Measurements from ENCODE around the gene FSTL4. TPM values are rescaled to one million over a fixed set of nuclear protein-coding genes. Genes with fewer than 3 reads are reported as not detected.

FSTL4 gene
- total and polyA plus RNA-seq, 12 donors, result 0.01 to 0.42 (median 0.38) TPM; not detected in 6

DNA sequence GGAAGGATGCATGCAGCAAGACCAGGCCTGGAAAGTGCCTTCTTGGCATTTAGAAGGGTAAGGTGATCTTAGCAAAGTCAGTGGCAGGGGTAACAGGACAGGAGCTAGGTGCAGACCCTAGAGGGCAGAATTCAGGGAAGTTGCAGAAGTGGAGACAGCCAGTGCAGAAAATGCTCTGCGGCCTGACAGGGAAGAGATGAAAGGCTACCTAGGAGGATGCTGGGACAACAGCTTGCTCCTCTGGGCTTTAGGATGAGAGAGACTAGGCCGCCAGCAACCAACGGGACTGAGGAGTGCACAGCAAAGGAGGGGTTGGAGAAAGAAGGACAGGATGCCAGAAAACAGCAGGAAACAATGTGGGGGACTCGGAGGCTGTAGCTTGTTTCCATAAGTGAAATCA is 219.9 kb downstream of the FSTL4 start:
- H3K36me3 ChIP-seq, result no peaks in the 10 kb centered on the region
- WGBS, 2 donors, result 73 to 76% methylated on average over 4 of the region's 4 CpGs
- DNase-seq (no peak), ATAC-seq (no peak)
- H3K4me1 ChIP-seq, result no peaks in the 10 kb centered on the region
- no peak overlapping the region for H3K27ac ChIP-seq
- intact Hi-C loops (cut with DNase I), result no loop called here
- TF ChIP-seq, protein P1, sequence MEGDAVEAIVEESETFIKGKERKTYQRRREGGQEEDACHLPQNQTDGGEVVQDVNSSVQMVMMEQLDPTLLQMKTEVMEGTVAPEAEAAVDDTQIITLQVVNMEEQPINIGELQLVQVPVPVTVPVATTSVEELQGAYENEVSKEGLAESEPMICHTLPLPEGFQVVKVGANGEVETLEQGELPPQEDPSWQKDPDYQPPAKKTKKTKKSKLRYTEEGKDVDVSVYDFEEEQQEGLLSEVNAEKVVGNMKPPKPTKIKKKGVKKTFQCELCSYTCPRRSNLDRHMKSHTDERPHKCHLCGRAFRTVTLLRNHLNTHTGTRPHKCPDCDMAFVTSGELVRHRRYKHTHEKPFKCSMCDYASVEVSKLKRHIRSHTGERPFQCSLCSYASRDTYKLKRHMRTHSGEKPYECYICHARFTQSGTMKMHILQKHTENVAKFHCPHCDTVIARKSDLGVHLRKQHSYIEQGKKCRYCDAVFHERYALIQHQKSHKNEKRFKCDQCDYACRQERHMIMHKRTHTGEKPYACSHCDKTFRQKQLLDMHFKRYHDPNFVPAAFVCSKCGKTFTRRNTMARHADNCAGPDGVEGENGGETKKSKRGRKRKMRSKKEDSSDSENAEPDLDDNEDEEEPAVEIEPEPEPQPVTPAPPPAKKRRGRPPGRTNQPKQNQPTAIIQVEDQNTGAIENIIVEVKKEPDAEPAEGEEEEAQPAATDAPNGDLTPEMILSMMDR (IDR thresholded peaks at IDR 0.05), result no peak
- peaks cover 0 to 18% (median 6%) of the 10 kb centered on the region in 7 donors for H3K27me3 ChIP-seq
- no peaks in the 10 kb centered on the region for H3K9me3 ChIP-seq
- H3K4me3 ChIP-seq, result no peak overlapping the region

DNA sequence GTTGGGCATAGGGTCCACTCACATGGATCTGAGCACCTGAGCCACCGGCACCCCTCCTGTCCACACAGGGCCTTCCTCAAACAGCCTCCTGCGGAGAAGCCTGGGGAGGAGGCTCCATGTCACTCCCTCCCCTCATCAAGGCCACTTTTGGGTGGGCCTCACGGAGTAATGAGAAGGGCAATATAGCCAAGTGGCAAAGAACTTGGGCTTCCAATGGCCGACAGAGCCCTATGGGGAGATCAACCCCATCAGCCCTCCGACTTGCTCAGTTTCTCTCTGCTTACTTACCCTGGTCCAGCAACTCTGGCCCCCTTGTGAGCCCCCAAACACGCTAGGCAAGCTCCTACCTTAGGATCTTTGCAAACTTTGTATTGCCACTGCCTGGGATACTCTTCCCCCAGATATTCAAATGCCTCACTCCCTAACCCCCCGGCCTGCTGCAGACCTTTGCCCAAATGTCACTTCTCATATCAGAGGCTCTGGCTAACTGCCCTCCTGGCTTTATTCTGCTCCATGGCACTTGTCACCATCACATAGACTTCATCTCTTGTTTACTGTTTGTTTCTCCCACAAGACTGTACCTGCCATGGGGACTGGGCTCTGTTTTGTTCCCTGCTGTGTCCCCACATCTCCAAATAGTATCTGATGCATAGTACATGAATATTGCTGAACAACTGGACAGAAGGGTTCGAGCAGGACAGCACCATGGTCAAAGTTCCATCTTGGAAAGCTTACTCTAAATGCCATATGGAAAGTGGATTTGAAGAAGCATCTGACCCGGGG is 220.8 kb downstream of the FSTL4 start:
- H3K4me1 ChIP-seq, result no peaks in the 10 kb centered on the region
- no peak overlapping the region for H3K4me3 ChIP-seq
- intact Hi-C loops (cut with DNase I), result no loop called here
- no peak overlapping the region for H3K27ac ChIP-seq
- WGBS, 2 donors, result 78 to 84% methylated on average over 9 of the region's 9 CpGs
- no peaks in the 10 kb centered on the region for H3K9me3 ChIP-seq
- DNase-seq (no peak), ATAC-seq (peak in 6 of 8 donors; percentile 27 to 96 (median 56))
- H3K27me3 ChIP-seq, result peaks cover 0 to 18% (median 7%) of the 10 kb centered on the region in 7 donors
- H3K36me3 ChIP-seq, result no peaks in the 10 kb centered on the region
- TF ChIP-seq, protein P1 (IDR thresholded peaks at IDR 0.05), result no peak

DNA sequence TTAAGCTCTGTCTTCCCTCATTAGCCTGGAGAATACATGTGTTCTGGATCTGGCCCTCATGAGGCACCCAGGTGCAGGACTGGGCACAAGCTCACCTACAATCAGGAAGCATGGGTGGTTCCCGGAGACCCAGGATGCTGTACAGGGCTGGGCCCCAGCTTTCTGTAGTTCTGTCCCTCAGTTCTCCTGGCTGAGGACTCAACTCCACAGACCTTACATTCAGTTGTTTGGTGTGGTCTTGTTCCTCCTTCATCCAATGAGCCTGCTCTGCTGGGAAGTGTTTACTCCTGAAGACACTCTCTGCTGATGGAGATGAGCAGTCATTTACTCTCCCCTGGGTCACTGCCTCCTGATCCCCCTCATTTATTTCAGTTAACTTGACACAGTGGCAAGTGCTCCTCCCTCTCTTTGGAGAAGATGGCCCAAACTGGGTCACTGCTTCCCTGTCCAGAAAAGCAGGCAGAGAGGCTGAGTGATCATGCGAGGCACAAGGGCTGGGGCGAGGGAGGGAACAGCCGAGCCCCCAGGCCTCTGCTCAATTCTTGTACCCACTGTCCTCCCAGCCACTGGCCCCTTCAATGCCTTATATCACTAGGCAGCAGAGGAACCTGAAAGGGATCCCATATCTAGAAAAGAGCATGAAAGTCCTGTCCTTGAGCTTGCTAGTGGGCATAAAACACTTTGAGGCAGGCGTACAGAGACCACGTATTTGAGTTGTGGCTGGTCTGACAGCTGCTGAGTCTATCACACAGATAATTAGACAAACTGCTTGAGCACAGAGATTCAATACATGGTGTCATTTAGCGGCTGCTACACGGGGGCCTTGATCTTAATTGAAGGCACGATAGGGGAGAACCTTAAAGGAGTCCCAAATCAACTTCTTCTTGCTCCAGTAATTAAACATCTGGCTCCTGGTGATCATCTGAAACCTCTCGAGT is 221.7 kb downstream of the FSTL4 start:
- H3K4me3 ChIP-seq, result no peak overlapping the region
- no peak overlapping the region for H3K27ac ChIP-seq
- H3K4me1 ChIP-seq, result no peaks in the 10 kb centered on the region
- H3K36me3 ChIP-seq, result no peaks in the 10 kb centered on the region
- intact Hi-C loops (cut with DNase I), result no loop called here
- WGBS, 2 donors, result 88 to 92% methylated on average over 10 of the region's 10 CpGs
- TF ChIP-seq, protein P1 (IDR thresholded peaks at IDR 0.05), result no peak
- ATAC-seq, result no peak
- no peak for DNase-seq
- H3K9me3 ChIP-seq, result no peaks in the 10 kb centered on the region
- peaks cover 0 to 25% (median 7%) of the 10 kb centered on the region in 7 donors for H3K27me3 ChIP-seq

DNA sequence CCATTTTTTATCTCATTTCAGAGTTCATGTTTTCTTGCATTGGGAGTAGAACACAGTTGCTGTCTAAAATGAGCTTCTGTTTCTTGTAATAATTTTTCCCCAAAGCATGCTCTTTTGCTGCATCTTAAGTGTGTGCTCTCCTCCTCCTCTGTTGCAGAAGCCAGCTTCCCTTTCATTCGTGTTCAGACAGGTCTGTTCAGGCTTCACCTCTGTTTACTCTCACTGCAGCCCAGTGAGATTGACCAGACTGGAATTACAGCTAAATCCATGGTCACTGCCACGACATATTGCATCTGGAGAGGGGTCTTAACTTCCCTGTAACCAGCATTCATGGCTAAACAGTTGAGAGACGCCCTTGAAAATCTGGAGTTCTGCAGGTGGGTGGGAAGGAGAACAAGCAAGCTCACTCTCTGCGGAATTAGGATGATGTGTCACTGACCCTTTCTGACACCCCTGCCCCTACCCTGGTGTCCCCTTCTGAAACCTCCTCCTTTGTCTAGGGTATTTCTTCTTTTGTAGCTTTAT is 223.2 kb downstream of the FSTL4 start:
- WGBS, 2 donors, result 65 to 68% methylated on average over 4 of the region's 4 CpGs
- ATAC-seq, result no peak
- intact Hi-C loops (cut with DNase I), result no loop called here

More for the DNA sequence above, 223.2 kb downstream of the FSTL4 start:
- Histone ChIP-seq H3K27me3 (peaks cover 0 to 35% (median 9%) of the 10 kb centered on the region in 7 donors), H3K36me3 (no peaks in the 10 kb centered on the region), H3K27ac (no peak overlapping the region), H3K9me3 (no peaks in the 10 kb centered on the region), H3K4me1 (no peaks in the 10 kb centered on the region), H3K4me3 (no peak overlapping the region)
- no peak for DNase-seq
- TF ChIP-seq, protein P1 (IDR thresholded peaks at IDR 0.05), result no peak

All from heart right ventricle (tissue), 16 donors.